NCI-H345 (cell line): Measurements from ENCODE around the gene SYNC.

Experiments used
- DNase-seq: peaks from one replicate; lab custom pipeline; 2025; lab: John Stamatoyannopoulos, UW

SYNC gene

GRCh38 chr1:32702599-32703478, at the start of gene SYNC:
Gene SYNC (minus strand): TSS chr1:32702770. CDS start chr1:32702660, 110 bp downstream.
- no peak for DNase-seq

GRCh38 chr1:32749771-32750170, 47.2 kb upstream of the SYNC start:
- no peak for DNase-seq

DNA sequence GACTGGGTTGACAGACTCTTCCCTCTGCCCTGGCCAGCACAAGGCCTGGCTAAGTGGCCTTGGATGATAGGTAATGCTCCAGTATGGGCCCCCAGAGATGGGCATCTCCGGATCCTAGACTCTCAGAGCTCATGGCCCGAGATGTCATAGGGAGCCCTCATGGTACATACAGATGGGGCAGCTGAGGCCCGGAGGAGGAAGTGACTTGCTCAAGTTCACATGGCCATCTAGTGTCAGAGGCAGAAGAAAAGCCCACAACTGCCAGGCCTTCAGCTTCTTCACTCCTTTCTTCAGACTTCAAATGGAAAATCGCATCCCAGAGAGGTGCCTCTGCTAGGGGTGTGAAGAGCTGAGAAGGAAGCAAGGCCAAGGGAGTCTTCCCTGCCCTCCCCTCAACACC, 46.8 kb upstream of the SYNC start:
- no peak for DNase-seq

DNA sequence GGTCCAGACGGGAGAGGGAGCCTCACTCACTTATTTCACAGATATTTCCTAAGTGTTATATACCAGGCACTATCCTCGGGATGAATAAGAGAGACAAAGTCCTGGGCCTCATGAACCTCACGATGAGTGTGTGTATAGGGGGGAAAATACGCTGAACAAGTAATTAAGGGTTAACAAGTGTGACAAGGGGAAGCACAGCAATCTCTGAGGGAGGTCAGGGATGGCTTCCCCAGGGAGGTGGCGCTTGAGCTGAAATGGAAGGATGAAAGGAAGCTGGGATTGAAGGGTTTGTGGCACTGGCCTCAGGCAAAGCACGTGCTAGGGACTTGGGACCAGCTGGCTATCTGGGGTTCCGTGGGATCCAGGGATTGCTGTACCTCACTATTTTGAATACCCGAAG, 46.4 kb upstream of the SYNC start:
- no peak for DNase-seq

DNA sequence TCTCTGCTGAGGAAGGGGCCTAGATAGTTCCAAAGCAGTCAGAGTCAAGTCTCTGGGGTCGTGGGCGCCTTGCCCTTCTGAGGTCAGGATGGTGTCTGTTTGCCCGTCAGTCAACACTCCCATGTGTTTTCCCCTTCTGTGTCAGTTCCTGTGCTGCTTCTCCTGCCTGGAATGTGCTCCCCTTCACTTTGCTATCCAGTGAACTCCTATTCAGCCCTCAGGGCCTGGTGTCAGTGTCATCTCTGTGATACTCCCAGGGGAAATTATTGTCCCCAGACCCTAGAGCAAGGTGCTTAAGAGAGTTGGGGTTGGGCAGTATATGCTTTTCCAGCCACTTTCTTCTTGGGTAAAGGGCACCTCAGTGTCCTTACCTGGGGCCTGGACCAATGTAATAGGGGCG, 45.8 kb upstream of the SYNC start:
- DNase-seq: no peak

- DNase-seq: no peak
Measured at GRCh38 chr1:32746130-32746529, 43.6 kb upstream of the SYNC start.

DNA sequence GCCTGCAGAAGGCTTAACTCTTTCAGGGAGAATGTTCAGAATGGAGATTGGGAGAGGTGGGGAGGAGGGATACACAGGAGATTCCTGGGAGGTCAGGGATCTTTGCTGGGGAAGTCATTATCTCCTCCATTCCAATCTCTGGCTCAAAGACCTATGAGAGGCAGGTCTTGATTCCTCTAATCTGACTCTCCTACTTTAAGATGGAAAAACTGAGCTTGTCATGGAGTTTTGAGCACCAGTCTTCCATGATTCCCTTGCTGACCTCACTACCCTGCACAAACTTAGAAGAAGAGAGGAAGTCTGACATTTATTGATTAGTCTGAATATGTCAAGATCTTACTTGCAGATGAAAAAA, 41.5 kb upstream of the SYNC start:
- no peak for DNase-seq

DNA sequence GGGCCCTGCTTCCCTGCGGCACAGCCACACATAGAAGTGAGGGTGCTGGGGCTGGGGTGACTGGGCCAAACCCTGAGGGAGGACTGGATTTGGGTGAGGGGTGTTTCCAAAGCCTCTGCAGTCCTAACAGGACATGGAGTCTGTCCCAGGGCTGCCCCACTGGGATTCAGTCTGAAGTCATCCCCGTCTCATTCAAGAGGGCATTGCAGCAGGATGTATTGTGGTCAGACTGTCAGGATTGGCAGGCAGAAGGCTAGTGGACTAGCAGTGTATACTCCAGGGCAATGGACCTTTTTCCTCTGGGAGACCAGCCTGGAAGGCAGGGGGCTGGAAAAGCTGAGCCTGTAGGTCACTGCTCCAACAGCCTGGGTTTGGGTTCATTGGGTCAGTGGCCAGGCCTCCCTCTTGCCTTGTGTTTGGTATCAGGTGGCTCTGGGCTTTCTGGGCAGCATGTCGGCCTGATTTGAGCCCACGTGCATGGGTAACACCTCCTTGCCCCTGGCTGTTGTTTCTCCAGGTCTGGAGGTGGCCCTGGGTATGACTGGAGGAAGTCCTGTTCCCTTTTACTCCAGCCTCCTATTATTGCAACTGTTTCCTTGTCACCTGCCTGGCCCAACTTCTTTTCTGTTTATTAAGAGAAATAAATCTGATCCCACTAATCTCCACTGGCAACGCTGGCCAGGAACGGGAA, 41.0 kb upstream of the SYNC start:
- DNase-seq: no peak

GRCh38 chr1:32742956-32743355, 40.4 kb upstream of the SYNC start:
- no peak for DNase-seq

DNA sequence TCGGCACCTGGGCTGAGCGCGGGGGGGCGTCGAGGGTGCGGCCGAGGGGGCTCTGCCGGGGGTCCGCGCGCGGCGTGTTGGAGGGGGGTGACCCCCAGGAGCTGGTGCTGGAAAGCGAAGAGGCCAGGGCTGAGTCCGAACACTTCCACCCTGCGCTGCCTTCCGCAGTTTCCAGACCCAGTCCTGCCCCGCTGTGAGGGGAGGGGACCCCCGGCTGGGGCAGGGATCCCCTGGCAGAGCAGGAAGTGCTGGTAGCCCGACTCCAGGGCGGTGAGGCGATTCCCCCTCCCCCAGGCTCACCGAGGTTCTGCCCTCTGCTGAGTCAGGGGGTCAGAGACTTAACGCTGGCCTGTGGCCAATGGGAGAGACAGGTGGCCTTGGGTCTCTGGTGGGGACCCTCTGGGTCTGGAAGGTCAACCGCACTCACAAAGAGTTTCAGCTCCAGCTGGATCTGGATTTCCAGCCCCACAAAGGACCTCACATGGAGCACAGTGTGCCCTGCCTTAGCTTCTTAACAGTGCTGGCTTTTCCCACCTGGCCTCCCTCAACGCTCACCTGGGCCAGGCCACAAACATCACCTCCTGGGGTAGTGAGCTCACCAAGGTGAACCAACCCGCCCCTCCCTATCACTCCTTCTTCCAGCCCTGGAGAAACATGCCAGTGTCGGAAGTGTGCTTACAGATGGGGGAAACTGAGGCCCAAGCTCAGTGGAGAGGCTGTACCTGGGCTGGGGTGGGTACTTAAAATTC, 39.8 kb upstream of the SYNC start:
- no peak for DNase-seq

- peak; percentile 39 for DNase-seq
Measured at GRCh38 chr1:32741413-32742198, 39.0 kb upstream of the SYNC start.

GRCh38 chr1:32741059-32741412, 38.5 kb upstream of the SYNC start:
- DNase-seq: no peak

- no peak for DNase-seq
Measured at GRCh38 chr1:32736812-32737791, 34.5 kb upstream of the SYNC start.

DNA sequence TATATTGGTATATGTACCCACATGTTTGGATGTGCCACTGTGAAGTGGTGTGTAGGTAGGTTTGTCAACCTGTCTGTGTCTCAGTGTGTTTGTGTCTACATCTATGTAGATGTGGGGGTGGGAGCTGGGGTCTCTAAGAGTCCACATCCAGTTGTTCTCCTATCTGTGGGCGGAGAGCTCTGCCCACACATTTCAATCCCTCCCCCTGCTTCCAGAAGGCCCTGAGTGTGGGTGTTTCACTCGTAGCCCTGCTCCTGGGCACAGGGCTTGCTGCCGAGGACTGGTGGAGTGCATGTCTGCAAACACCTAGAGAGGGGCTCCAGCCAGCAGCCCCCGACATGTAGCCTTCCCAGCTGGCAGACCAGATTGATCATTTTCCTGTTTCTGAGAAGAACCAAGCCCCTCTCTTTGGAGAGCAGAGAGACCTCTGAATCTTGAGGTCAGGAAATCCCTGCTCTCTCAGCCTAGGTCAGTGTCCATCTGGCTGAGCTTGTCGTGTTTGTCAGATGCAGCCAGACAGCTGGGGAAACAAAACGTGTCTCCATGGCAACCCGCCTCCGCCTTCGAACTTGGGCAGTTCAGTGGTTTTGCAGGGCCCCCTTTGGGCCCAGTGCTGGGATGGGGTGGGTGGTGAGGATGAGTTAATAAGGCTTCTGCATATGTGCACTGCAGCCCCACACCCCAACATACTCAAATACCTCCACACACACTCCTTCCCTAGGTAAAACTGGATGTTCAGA, 31.2 kb upstream of the SYNC start:
- no peak for DNase-seq

GRCh38 chr1:32729254-32730046, 26.9 kb upstream of the SYNC start:
- DNase-seq: no peak

- no peak for DNase-seq
Measured at GRCh38 chr1:32728413-32729077, 26.0 kb upstream of the SYNC start.

DNA sequence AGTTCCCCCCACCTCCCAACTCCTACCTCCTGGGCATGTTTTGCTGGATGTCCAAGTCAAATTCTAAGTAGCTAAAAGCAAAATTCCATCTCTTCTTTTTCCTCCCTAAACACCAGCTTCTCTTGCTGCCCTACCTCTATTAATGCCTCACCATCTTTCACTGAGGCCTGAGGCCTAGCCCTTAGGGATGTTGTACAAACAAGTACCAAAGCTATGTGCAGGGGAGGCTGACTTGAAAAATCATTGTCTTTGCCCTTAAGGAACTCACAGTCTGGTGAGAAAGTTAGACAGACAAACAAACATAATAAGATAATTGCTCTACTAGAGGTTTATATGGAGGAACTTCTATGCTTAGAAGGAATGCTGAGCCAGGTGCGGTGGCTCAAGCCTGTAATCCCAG, 25.3 kb upstream of the SYNC start:
- no peak for DNase-seq

GRCh38 chr1:32725615-32725982, 23.0 kb upstream of the SYNC start:
- DNase-seq: no peak
